HepG2 (cell line): ENCODE data around the gene SPRN. TPM values are rescaled to one million over a fixed set of nuclear protein-coding genes. Genes with fewer than 3 reads are reported as not detected.

Experiments
- ADNP ChIP-seq: sonication (generic); formaldehyde crosslinking; IDR thresholded peaks from 2 replicates; pipeline ENCODE4 v1.4.0; 2020; ENCODE audit warnings: missing genetic modification reagents
- BRCA1 ChIP-seq: sonication (generic); formaldehyde crosslinking; IDR thresholded peaks from 2 replicates; pipeline ENCODE4 v1.4.0; 2020; ENCODE audit warnings: missing genetic modification reagents
- CBFB ChIP-seq: sonication (generic); formaldehyde crosslinking; IDR thresholded peaks from 2 replicates; pipeline ENCODE4 v1.4.0; 2020; ENCODE audit warnings: missing genetic modification reagents
- KMT2A ChIP-seq: sonication (generic); formaldehyde crosslinking; IDR thresholded peaks from 2 replicates; pipeline ENCODE4 v1.4.0; 2020; ENCODE audit warnings: missing genetic modification reagents
- NCOR1 ChIP-seq: fragments of 200-600 bp; sonication (generic); IDR thresholded peaks from 2 replicates; pipeline ENCODE4 v1.7.0; 2017; ENCODE audit warnings: antibody characterized with exemption, low read length, borderline replicate concordance
- NFKB2 ChIP-seq: sonication (generic); formaldehyde crosslinking; IDR thresholded peaks from 2 replicates; pipeline ENCODE4 v1.4.0; 2020; ENCODE audit warnings: missing genetic modification reagents, borderline replicate concordance
- NFKBIZ ChIP-seq: IDR thresholded peaks from 2 replicates; pipeline ENCODE4 v1.6.1; 2018; ENCODE audit warnings: missing genetic modification reagents, missing compliant biosample characterization
- RCOR2 ChIP-seq: IDR thresholded peaks from 2 replicates; pipeline ENCODE4 v1.6.1; 2016; ENCODE audit warnings: missing biosample characterization, missing genetic modification reagents
- RFX3 ChIP-seq: IDR thresholded peaks from 2 replicates; pipeline ENCODE4 v1.6.1; 2016; ENCODE audit warnings: missing biosample characterization, missing genetic modification reagents
- RXRA ChIP-seq: sonication (generic); formaldehyde crosslinking; IDR thresholded peaks from 2 replicates; pipeline ENCODE4 v1.5.1; 2020; ENCODE audit warnings: missing genetic modification reagents
- TOPORS ChIP-seq: sonication (generic); formaldehyde crosslinking; IDR thresholded peaks from 2 replicates; pipeline ENCODE4 v1.8.0; 2023; ENCODE audit warnings: mild to moderate bottlenecking, missing genetic modification reagents
- ZFP90 ChIP-seq: sonication (generic); formaldehyde crosslinking; IDR thresholded peaks from 2 replicates; pipeline ENCODE4 v1.8.0; 2022; ENCODE audit warnings: missing genetic modification reagents, mild to moderate bottlenecking, inconsistent platforms, borderline replicate concordance
- ZNF124 ChIP-seq: sonication (generic); formaldehyde crosslinking; IDR thresholded peaks from 2 replicates; pipeline ENCODE4 v1.4.0; 2020; ENCODE audit warnings: missing genetic modification reagents
- ZNF432 ChIP-seq: sonication (generic); formaldehyde crosslinking; IDR thresholded peaks from 2 replicates; pipeline ENCODE4 v1.5.0; 2020; ENCODE audit warnings: missing genetic modification reagents, mild to moderate bottlenecking, borderline replicate concordance
- ZNF451 ChIP-seq: sonication (generic); formaldehyde crosslinking; IDR thresholded peaks from 2 replicates; pipeline ENCODE4 v1.5.0; 2020; ENCODE audit warnings: mild to moderate bottlenecking, missing genetic modification reagents
- ZNF788 ChIP-seq: sonication (generic); formaldehyde crosslinking; IDR thresholded peaks from 2 replicates; pipeline ENCODE4 v1.5.0; 2020; ENCODE audit warnings: mild to moderate bottlenecking, missing genetic modification reagents, borderline replicate concordance
- ZNF792 ChIP-seq: IDR thresholded peaks from 2 replicates; pipeline ENCODE4 v1.6.1; 2016
- ZNF891 ChIP-seq: sonication (generic); formaldehyde crosslinking; IDR thresholded peaks from 2 replicates; pipeline ENCODE4 v1.5.0; 2020; ENCODE audit warnings: mild to moderate bottlenecking, missing genetic modification reagents
- ZSCAN29 ChIP-seq: sonication (generic); formaldehyde crosslinking; conservative IDR thresholded peaks from 2 replicates; pipeline ENCODE4 v1.4.0; 2020; ENCODE audit warnings: mild to moderate bottlenecking, missing genetic modification reagents
- polyA plus RNA-seq, 8 experiments: library from polyadenylated mRNA; depleted of rRNA in 3 of 8; stranded (reverse) in 7 of 8; unstranded in 1 of 8; fragments of >200 nt; fragmentation: Illumina TruSeq in 4 of 8; extraction: Trizol in 4 of 8; gene quantifications; 2 replicates each; pipeline versions ENCODE4 v1.2.1 to v1.2.3, GENCODE V29; 2011 to 2016; ENCODE audit warnings: low read depth in 4 of 8, missing spikeins in 1 of 8, mixed read lengths in 1 of 8; ENCODE audit not compliant: insufficient read depth in 1 of 8
- total RNA-seq, 5 experiments: library from RNA; depleted of rRNA; stranded (reverse); fragments of >200 nt; fragmentation: Illumina TruSeq; extraction: Trizol; gene quantifications; 2 replicates each; pipeline ENCODE4 v1.2.3, GENCODE V29; 2016; ENCODE audit warnings: low read depth in 1 of 5
- TF ChIP-seq, protein P1 (sequence below): sonication (generic); formaldehyde crosslinking; IDR thresholded peaks from 2 replicates; pipeline ENCODE4 v1.8.0; 2022; ENCODE audit warnings: mild to moderate bottlenecking, missing genetic modification reagents; ENCODE audit not compliant: insufficient replicate concordance
- TF ChIP-seq, protein P2 (sequence below): sonication (generic); formaldehyde crosslinking; IDR thresholded peaks from 2 replicates; pipeline ENCODE4 v1.4.0; 2020; ENCODE audit warnings: missing genetic modification reagents, borderline replicate concordance
- TF ChIP-seq, protein P3 (sequence below): sonication (generic); formaldehyde crosslinking; conservative IDR thresholded peaks from 2 replicates; pipeline ENCODE4 v1.4.0; 2020; ENCODE audit warnings: mild to moderate bottlenecking, missing genetic modification reagents, moderate library complexity

The SPRN gene
- total and polyA plus RNA-seq, 2 of the 13 experiments (the other 11 are each of a cell fraction or from before 2014, with no cell fraction given), result not detected

DNA sequence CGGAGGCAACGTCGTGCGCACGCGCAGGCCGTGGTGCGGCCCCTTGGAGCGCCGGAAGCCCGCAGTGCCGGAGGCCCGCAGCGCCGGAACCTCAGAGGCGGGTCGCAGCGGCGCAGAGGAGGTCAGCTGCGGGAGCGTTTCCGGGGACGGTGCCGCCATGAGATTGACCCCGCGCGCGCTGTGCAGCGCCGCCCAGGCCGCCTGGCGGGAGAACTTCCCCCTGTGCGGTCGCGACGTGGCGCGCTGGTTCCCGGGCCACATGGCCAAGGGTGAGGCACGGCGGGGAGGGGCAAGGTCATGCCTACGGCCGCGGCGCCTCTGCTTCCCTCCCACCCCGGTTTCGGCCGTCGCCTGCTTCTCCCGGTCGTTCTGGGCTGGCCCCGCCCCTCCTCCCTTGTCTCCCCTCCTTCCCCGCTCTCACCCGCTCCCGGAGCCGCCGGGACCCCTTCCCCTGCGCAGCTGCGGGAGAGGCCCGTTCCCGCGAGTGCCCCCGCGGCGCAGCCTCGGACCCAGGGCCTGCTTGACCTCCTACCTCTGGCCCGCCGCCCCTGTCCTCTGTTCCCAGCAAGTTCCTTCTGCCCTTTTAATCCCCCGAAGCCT is 30.3 kb downstream of the SPRN start, which contains the start of gene MTG1 (continued):
- TF ChIP-seq, protein P1, sequence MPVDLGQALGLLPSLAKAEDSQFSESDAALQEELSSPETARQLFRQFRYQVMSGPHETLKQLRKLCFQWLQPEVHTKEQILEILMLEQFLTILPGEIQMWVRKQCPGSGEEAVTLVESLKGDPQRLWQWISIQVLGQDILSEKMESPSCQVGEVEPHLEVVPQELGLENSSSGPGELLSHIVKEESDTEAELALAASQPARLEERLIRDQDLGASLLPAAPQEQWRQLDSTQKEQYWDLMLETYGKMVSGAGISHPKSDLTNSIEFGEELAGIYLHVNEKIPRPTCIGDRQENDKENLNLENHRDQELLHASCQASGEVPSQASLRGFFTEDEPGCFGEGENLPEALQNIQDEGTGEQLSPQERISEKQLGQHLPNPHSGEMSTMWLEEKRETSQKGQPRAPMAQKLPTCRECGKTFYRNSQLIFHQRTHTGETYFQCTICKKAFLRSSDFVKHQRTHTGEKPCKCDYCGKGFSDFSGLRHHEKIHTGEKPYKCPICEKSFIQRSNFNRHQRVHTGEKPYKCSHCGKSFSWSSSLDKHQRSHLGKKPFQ, result peak; percentile 61
- TF ChIP-seq RCOR2 (CRISPR knock-in tag) (no peak), NFKB2 (CRISPR knock-in tag) (peak; percentile 87; the same call in 1 of the 2 replicates), NCOR1 (peak; percentile 34; the same call in 1 of the 2 replicates), BRCA1 (no peak), ZNF432 (no peak), ZNF788 (CRISPR knock-in tag) (peak; percentile 87; the same call in 1 of the 2 replicates), TOPORS (CRISPR knock-in tag) (peak; percentile 37; the same call in 1 of the 2 replicates), NFKBIZ (CRISPR knock-in tag) (0 out of 2 replicates have a peak, but pooled peaks have one; percentile 79), RXRA (CRISPR knock-in tag) (peak; percentile 91), ZFP90 (CRISPR knock-in tag) (0 out of 2 replicates have a peak, but pooled peaks have one; percentile 73), RFX3 (CRISPR knock-in tag) (no peak), KMT2A (CRISPR knock-in tag) (peak; percentile 66; the same call in 1 of the 2 replicates), CBFB (CRISPR knock-in tag) (peak; percentile 90; the same call in 1 of the 2 replicates), ZNF891 (CRISPR knock-in tag) (peak; percentile 46), ZSCAN29 (CRISPR knock-in tag) (0 out of 2 replicates have a peak, but pooled peaks have one; percentile 21), ZNF792 (CRISPR knock-in tag) (peak; percentile 67; the same call in 1 of the 2 replicates), ZNF451 (CRISPR knock-in tag) (no peak), ZNF124 (CRISPR knock-in tag) (peak; percentile 57; the same call in 1 of the 2 replicates), ADNP (CRISPR knock-in tag) (no peak)
- TF ChIP-seq, protein P2, sequence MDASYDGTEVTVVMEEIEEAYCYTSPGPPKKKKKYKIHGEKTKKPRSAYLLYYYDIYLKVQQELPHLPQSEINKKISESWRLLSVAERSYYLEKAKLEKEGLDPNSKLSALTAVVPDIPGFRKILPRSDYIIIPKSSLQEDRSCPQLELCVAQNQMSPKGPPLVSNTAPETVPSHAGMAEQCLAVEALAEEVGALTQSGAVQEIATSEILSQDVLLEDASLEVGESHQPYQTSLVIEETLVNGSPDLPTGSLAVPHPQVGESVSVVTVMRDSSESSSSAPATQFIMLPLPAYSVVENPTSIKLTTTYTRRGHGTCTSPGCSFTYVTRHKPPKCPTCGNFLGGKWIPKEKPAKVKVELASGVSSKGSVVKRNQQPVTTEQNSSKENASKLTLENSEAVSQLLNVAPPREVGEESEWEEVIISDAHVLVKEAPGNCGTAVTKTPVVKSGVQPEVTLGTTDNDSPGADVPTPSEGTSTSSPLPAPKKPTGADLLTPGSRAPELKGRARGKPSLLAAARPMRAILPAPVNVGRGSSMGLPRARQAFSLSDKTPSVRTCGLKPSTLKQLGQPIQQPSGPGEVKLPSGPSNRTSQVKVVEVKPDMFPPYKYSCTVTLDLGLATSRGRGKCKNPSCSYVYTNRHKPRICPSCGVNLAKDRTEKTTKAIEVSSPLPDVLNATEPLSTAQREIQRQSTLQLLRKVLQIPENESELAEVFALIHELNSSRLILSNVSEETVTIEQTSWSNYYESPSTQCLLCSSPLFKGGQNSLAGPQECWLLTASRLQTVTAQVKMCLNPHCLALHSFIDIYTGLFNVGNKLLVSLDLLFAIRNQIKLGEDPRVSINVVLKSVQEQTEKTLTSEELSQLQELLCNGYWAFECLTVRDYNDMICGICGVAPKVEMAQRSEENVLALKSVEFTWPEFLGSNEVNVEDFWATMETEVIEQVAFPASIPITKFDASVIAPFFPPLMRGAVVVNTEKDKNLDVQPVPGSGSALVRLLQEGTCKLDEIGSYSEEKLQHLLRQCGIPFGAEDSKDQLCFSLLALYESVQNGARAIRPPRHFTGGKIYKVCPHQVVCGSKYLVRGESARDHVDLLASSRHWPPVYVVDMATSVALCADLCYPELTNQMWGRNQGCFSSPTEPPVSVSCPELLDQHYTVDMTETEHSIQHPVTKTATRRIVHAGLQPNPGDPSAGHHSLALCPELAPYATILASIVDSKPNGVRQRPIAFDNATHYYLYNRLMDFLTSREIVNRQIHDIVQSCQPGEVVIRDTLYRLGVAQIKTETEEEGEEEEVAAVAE (CRISPR knock-in tag), result peak; percentile 66; the same call in 1 of the 2 replicates
- TF ChIP-seq, protein P3, sequence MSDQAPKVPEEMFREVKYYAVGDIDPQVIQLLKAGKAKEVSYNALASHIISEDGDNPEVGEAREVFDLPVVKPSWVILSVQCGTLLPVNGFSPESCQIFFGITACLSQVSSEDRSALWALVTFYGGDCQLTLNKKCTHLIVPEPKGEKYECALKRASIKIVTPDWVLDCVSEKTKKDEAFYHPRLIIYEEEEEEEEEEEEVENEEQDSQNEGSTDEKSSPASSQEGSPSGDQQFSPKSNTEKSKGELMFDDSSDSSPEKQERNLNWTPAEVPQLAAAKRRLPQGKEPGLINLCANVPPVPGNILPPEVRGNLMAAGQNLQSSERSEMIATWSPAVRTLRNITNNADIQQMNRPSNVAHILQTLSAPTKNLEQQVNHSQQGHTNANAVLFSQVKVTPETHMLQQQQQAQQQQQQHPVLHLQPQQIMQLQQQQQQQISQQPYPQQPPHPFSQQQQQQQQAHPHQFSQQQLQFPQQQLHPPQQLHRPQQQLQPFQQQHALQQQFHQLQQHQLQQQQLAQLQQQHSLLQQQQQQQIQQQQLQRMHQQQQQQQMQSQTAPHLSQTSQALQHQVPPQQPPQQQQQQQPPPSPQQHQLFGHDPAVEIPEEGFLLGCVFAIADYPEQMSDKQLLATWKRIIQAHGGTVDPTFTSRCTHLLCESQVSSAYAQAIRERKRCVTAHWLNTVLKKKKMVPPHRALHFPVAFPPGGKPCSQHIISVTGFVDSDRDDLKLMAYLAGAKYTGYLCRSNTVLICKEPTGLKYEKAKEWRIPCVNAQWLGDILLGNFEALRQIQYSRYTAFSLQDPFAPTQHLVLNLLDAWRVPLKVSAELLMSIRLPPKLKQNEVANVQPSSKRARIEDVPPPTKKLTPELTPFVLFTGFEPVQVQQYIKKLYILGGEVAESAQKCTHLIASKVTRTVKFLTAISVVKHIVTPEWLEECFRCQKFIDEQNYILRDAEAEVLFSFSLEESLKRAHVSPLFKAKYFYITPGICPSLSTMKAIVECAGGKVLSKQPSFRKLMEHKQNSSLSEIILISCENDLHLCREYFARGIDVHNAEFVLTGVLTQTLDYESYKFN (CRISPR knock-in tag), result peak; percentile 50
